WERI-Rb-1 (cell line): ENCODE data around the gene LEF1.

Experiments
- DNase-seq: peaks from one replicate; pipeline ENCODE4 v3.0.0-alpha.2; 2020
- H3K27ac ChIP-seq: fragments of 250-450 bp; sonication (Bioruptor Pico); 2 replicates; pipeline ENCODE4 v1.5.1; 2020; ENCODE audit warnings: mild to moderate bottlenecking, moderate library complexity
- H3K27me3 ChIP-seq: fragments of 250-450 bp; sonication (Bioruptor Pico); 2 replicates; pipeline ENCODE4 v1.5.1; 2021; ENCODE audit warnings: mild to moderate bottlenecking, low read depth, moderate library complexity; ENCODE audit not compliant: insufficient read depth, severe bottlenecking
- H3K36me3 ChIP-seq: fragments of 250-450 bp; sonication (Bioruptor Pico); 2 replicates; pipeline ENCODE4 v1.5.1; 2020; ENCODE audit warnings: mild to moderate bottlenecking, moderate library complexity
- H3K4me3 ChIP-seq: 2 replicates; pipeline ENCODE4 v1.5.1; 2011; ENCODE audit warnings: low read depth, mild to moderate bottlenecking, control low read depth, low read length
- H3K9me3 ChIP-seq: fragments of 250-450 bp; sonication (Bioruptor Pico); 2 replicates; pipeline ENCODE4 v1.5.1; 2021; ENCODE audit warnings: mild to moderate bottlenecking, moderate library complexity; ENCODE audit not compliant: severe bottlenecking
- CTCF ChIP-seq: IDR thresholded peaks from 2 replicates; pipeline ENCODE4 v1.5.1; 2011; ENCODE audit warnings: low read depth, mild to moderate bottlenecking, control low read depth, inconsistent platforms, low read length

The LEF1 gene

GRCh38 chr4:108003982-108004515, 164.7 kb downstream of the LEF1 start:
- Histone ChIP-seq H3K9me3 (peaks cover 9% of the 10 kb centered on the region), H3K27me3 (no peaks in the 10 kb centered on the region), H3K27ac (no peak overlapping the region), H3K4me3 (no peak overlapping the region), H3K36me3 (peaks cover 49% of the 10 kb centered on the region)
- TF ChIP-seq CTCF: no peak
- no peak for DNase-seq

- DNase-seq: no peak
- no peak for TF ChIP-seq CTCF
- H3K27ac ChIP-seq: no peak overlapping the region
- H3K4me3 ChIP-seq: no peak overlapping the region
- H3K27me3 ChIP-seq: no peaks in the 10 kb centered on the region
- H3K36me3 ChIP-seq: peaks cover 61% of the 10 kb centered on the region
- H3K9me3 ChIP-seq: peaks cover 9% of the 10 kb centered on the region
Observed at GRCh38 chr4:108001540-108002135, 167.1 kb downstream of the LEF1 start.

- no peak for DNase-seq
- no peak for TF ChIP-seq CTCF
- no peak overlapping the region for H3K4me3 ChIP-seq
Observed at GRCh38 chr4:107999932-108000539, 168.7 kb downstream of the LEF1 start.

DNA sequence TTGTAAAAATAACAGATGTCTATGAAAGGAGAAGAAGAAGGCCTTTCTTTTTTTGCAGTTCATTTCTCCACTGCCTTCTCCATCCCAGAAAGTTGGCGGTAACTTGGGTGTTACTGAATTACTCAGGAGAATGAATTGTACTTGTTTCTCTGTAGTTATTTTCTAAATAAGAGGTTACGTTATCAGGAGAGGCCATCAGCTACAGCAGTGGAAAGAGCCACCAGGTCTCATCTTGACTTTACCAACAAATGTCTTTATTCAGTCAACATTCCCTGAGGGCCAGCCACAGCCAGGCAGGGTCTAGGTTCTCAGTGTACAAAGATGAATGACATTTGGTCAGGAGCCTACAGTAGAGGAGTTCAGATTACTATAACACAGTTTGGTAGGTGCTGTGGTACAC, 170.9 kb downstream of the LEF1 start:
- Histone ChIP-seq H3K36me3 (peaks cover 69% of the 10 kb centered on the region), H3K4me3 (no peak overlapping the region), H3K27ac (no peak overlapping the region), H3K27me3 (no peaks in the 10 kb centered on the region), H3K9me3 (peaks cover 9% of the 10 kb centered on the region)
- no peak for TF ChIP-seq CTCF
- no peak for DNase-seq

More at GRCh38 chr4:107999932-108000539, 168.7 kb downstream of the LEF1 start:
- peaks cover 9% of the 10 kb centered on the region for H3K9me3 ChIP-seq
- no peak overlapping the region for H3K27ac ChIP-seq
- peaks cover 76% of the 10 kb centered on the region for H3K36me3 ChIP-seq
- H3K27me3 ChIP-seq: no peaks in the 10 kb centered on the region
